HG03066 (cell line): ENCODE measurements around the gene POLR2A.

ENCODE experiments used
- ATAC-seq: cut with Tn5 transposase; IDR thresholded peaks from one replicate; pipeline ENCODE4 v1.9.1; 2021; ENCODE audit warnings: low read depth; ENCODE audit not compliant: unreplicated experiment

The POLR2A gene

GRCh38 chr17:7484067-7484918 lies at the start of gene POLR2A:
TSS of gene POLR2A (plus strand) at chr17:7484366.
- peak; percentile 48 for ATAC-seq

DNA sequence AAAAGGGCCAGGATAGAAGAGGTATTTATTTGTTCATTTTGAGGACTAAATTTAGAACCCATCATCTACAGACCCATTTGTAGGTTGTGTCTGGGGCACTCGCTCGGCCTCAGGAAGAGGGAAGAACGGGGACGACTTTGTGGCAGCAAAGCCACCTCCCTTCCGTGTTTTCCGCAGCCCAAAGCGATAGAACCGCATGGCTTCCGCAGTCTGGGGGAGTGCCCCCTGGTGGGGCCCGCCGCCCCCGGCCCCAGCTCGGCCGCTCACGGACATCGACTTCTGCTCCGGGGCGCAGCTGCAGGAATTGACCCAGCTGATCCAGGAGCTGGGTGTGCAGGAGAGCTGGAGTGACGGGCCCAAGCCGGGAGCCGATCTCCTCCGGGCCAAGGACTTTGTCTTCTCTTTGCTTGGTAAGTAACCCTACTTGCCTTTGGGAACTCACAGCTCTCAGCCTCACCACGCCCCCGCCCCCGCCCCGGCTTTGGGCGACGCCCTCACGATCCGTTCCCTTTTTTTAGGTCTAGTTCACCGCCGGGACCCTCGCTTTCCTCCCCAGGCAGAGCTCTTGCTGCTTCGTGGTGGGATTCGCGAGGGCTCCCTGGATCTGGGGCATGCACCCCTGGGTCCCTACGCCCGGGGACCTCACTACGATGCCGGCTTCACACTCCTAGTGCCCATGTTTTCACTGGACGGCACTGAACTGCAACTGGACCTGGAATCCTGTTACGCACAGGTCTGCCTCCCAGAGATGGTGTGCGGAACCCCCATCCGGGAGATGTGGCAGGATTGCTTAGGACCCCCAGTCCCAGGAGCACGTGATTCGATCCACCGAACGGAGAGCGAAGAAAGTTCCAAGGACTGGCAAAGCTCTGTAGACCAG lies 48.2 kb upstream of the POLR2A start:
- ATAC-seq: no peak

DNA sequence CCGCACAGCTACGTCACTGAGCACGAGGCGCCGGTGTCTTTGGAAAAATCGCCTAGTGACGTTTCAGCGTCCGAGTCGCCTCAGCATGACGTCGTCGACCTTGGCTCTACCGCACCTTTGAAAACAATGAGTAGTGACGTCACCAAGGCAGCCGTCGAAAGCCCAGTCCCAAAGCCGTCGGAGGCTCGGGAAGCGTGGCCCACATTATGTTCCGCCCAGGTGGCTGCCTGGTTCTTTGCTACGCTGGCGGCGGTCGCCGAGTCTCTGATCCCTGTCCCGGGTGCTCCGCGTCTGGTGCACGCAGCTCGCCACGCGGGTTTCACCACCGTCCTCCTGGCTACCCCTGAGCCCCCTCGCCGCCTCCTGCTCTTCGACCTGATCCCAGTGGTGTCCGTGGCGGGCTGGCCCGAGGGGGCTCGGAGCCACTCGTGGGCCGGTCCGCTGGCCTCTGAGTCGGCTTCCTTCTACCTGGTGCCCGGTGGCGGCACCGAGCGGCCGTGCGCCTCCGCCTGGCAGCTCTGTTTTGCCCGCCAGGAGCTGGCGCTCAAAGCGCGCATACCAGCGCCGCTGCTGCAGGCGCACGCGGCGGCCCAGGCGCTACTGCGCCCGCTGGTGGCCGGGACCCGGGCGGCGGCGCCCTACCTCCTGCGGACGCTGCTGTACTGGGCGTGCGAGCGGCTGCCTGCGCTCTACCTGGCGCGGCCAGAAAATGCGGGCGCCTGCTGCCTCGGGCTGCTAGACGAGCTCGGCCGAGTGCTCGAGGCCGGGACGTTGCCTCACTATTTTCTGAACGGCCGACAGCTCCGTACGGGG lies 47.4 kb upstream of the POLR2A start:
- ATAC-seq: no peak

GRCh38 chr17:7437369-7437863 lies 46.8 kb upstream of the POLR2A start:
- no peak for ATAC-seq

- no peak for ATAC-seq
These were observed 46.1 kb upstream of the POLR2A start for GRCh38 chr17:7437950-7438614.

- no peak for ATAC-seq
These were observed 45.3 kb upstream of the POLR2A start for GRCh38 chr17:7438656-7439460.

DNA sequence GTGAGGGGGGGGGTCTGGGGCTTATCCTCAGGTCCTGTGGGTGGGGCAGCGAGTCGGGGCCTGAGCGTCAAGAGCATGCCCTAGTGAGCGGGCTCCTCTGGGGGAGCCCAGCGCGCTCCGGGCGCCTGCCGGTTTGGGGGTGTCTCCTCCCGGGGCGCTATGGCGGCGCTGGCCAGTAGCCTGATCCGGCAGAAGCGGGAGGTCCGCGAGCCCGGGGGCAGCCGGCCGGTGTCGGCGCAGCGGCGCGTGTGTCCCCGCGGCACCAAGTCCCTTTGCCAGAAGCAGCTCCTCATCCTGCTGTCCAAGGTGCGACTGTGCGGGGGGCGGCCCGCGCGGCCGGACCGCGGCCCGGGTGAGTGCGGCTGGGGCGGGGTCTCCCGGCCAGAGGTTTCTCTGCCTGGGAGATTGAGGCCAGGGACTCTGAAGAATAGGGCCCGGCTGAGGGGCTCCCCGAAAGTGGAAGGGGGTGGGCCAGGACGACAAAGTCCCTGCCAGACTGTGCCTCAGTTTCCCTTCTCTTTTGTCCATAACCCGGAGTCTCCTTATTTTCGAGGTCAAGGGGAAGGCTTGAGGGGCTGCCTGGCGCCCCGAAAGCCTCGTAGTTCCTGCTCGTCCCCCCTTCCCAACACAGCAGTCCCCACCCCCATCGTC lies 44.6 kb upstream of the POLR2A start, which contains the start of gene FGF11:
FGF11 (plus strand) TSS at position 51 of the 651 bp plus-strand sequence; CDS start at position 160, 109 bp downstream.
- no peak for ATAC-seq

- no peak for ATAC-seq
These were observed 43.9 kb upstream of the POLR2A start for GRCh38 chr17:7440113-7440833.

DNA sequence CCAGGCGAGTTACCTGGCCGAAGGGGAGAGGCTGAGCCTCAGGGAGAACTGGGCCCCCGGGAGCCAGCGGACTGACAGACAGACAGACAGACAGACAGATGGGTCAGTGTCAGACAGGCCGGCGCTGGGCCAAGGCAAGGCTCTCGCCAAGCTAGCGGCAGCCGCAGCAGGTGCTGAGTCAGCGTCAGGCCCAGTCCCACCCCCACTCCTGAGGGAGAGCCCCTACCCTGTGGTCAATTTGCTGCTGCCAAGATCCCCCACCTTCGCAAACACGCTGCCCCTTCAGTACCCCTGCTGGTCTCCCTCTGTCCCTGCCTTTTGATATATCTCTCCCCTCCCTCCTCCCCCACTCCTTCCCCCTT lies 43.4 kb upstream of the POLR2A start:
- ATAC-seq: no peak

DNA sequence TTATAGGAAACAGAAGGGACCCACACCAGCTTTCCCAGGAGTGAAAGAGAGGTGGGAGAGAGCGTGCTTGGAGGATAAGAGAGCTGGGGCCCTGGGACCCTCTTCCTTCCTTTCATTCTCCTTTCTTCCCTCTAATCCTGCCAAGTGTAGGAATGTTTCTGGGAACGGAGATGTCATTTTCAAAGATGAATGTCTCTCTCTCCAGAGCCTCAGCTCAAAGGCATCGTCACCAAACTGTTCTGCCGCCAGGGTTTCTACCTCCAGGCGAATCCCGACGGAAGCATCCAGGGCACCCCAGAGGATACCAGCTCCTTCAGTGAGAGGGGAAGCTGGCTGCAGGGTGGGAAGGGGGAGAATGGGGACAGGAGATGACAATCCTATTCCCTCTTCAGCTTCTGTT lies 42.9 kb upstream of the POLR2A start:
- no peak for ATAC-seq

- ATAC-seq: no peak
These were observed 42.0 kb upstream of the POLR2A start for GRCh38 chr17:7442142-7442541.

- no peak for ATAC-seq
These were observed 40.4 kb upstream of the POLR2A start for GRCh38 chr17:7443499-7444485.

GRCh38 chr17:7444682-7445618 lies 39.2 kb upstream of the POLR2A start, which contains the start of gene CHRNB1:
TSS of gene CHRNB1 (plus strand) at chr17:7445061. CDS start at chr17:7445128, 67 bp downstream.
- ATAC-seq: no peak

DNA sequence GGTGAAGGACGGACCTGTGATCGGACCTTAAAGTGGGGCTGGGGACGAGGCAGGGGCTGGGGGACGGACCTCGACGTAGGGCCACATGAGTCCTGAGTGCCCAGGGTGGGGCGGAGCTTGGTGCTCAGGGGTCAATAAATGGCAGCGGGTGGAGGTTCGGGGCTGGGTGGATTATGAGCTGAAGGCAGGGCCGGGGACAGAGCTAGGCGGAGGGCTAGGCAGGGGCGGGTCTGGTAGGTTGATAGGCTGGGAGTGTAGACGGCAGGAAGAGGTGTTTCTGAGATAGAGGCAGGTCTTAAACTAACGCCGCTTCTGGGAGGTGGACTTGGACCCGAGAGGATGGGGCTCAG lies 38.6 kb upstream of the POLR2A start:
- ATAC-seq: no peak

- ATAC-seq: no peak
These were observed 35.7 kb upstream of the POLR2A start for GRCh38 chr17:7448461-7448860.
